ENCODE measurements around the gene ATP13A1.

Gene ATP13A1

GRCh38 chr19:19662344-19662743 lies 1.1 kb downstream of the ATP13A1 start:
- DNase-seq, result no peak

GRCh38 chr19:19661675-19662251 lies 1.7 kb downstream of the ATP13A1 start:
- DNase-seq, result no peak

GRCh38 chr19:19661141-19661674 lies 2.3 kb downstream of the ATP13A1 start:
- DNase-seq, result no peak

- no peak for DNase-seq
Observed at GRCh38 chr19:19659646-19660245, 3.7 kb downstream of the ATP13A1 start.

GRCh38 chr19:19657397-19657783 lies 6.1 kb downstream of the ATP13A1 start:
- no peak for DNase-seq

GRCh38 chr19:19656451-19657396 lies 6.8 kb downstream of the ATP13A1 start:
- DNase-seq, result no peak

- DNase-seq, result no peak
Observed at GRCh38 chr19:19655641-19656343, 7.7 kb downstream of the ATP13A1 start.

GRCh38 chr19:19655051-19655594 lies 8.4 kb downstream of the ATP13A1 start:
- no peak for DNase-seq

GRCh38 chr19:19654441-19654840 lies 9.0 kb downstream of the ATP13A1 start:
- no peak for DNase-seq

GRCh38 chr19:19653597-19654147 lies 9.8 kb downstream of the ATP13A1 start:
- no peak for DNase-seq

- no peak for DNase-seq
Observed at GRCh38 chr19:19652482-19653295, 10.8 kb downstream of the ATP13A1 start.

- no peak for DNase-seq
Observed at GRCh38 chr19:19651076-19651475, 12.4 kb downstream of the ATP13A1 start.

GRCh38 chr19:19650331-19650730 lies 13.1 kb downstream of the ATP13A1 start:
- no peak for DNase-seq

- DNase-seq, result no peak
Observed at GRCh38 chr19:19649580-19649995, 13.9 kb downstream of the ATP13A1 start.

- DNase-seq, result no peak
Observed at GRCh38 chr19:19649155-19649554, 14.3 kb downstream of the ATP13A1 start.

- DNase-seq, result no peak
Observed at GRCh38 chr19:19647037-19647835, 16.2 kb downstream of the ATP13A1 start.

GRCh38 chr19:19645233-19645870 lies 18.1 kb downstream of the ATP13A1 start:
- no peak for DNase-seq

GRCh38 chr19:19644054-19644388 lies 19.5 kb downstream of the ATP13A1 start:
- DNase-seq, result no peak

- peak; percentile 60 for DNase-seq
Observed at GRCh38 chr19:19643158-19644053, 20.1 kb downstream of the ATP13A1 start, which contains the start of gene GMIP. Gene GMIP (minus strand): TSS chr19:19643657. CDS start chr19:19643529, 128 bp downstream.
